ENCODE data around the gene ANO1.

The ANO1 gene

DNA sequence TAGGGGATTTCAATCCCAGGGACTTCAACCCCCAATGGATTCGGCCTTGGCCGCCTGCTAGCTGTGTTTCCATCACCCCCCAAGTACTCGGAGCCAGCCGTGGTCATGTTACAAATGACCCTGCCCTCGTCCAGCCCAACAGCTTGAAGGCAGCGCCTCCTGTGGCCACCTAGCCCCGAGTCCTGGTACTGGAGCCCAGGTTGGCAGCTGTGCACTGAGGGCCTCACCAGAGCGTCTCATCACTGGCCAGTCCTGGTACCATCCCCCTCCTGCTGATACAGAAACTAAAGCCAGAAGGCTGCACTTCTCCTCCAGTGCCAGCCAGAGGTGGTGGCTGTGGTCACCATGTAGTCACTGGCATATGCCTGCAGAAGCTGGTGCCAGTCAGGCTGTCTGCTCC, 80.1 kb downstream of the ANO1 start:
- Histone ChIP-seq H4K20me1 (ENCODE audit: low read depth, low read length) (no peaks in the 10 kb centered on the region), H3K79me2 (ENCODE audit: insufficient read depth, low read length) (no peaks in the 10 kb centered on the region), H3K4me3 (ENCODE audit: insufficient read depth, low read length, poor library complexity, severe bottlenecking) (no peak overlapping the region), H3K27me3 (ENCODE audit: low read length) (no peaks in the 10 kb centered on the region), H3K9ac (ENCODE audit: low read length) (no peak overlapping the region), H3K4me2 (ENCODE audit: low read depth, low read length, poor library complexity, severe bottlenecking) (no peak overlapping the region), H3F3A (ENCODE audit: insufficient read depth) (no peaks in the 10 kb centered on the region), H3K27ac (ENCODE audit: low read depth, low read length) (no peak overlapping the region), H3K36me3 (ENCODE audit: low read length) (no peaks in the 10 kb centered on the region), H3K9me2 (replicated peaks; ENCODE audit: insufficient read depth, low read length) (no peaks in the 10 kb centered on the region), H2AFZ (ENCODE audit: low read depth, low read length, severe bottlenecking) (no peak overlapping the region), H3K9me3 (ENCODE audit: insufficient read depth, low read length) (no peaks in the 10 kb centered on the region)
- TF ChIP-seq, protein P1, sequence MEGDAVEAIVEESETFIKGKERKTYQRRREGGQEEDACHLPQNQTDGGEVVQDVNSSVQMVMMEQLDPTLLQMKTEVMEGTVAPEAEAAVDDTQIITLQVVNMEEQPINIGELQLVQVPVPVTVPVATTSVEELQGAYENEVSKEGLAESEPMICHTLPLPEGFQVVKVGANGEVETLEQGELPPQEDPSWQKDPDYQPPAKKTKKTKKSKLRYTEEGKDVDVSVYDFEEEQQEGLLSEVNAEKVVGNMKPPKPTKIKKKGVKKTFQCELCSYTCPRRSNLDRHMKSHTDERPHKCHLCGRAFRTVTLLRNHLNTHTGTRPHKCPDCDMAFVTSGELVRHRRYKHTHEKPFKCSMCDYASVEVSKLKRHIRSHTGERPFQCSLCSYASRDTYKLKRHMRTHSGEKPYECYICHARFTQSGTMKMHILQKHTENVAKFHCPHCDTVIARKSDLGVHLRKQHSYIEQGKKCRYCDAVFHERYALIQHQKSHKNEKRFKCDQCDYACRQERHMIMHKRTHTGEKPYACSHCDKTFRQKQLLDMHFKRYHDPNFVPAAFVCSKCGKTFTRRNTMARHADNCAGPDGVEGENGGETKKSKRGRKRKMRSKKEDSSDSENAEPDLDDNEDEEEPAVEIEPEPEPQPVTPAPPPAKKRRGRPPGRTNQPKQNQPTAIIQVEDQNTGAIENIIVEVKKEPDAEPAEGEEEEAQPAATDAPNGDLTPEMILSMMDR (IDR thresholded peaks at IDR 0.05; ENCODE audit: insufficient read depth, low read length, poor library complexity, severe bottlenecking): no peak
- no peak for TF ChIP-seq EZH2phosphoT487 (conservative IDR thresholded peaks at IDR 0.05; ENCODE audit: low read length)

- H3K9ac ChIP-seq (ENCODE audit: low read length): no peak overlapping the region
- H3F3A ChIP-seq (ENCODE audit: insufficient read depth): no peaks in the 10 kb centered on the region
- no peaks in the 10 kb centered on the region for H3K9me3 ChIP-seq (ENCODE audit: insufficient read depth, low read length)
- no peak overlapping the region for H3K4me2 ChIP-seq (ENCODE audit: low read depth, low read length, poor library complexity, severe bottlenecking)
- H3K27ac ChIP-seq (ENCODE audit: low read depth, low read length): no peak overlapping the region
- no peak for TF ChIP-seq EZH2phosphoT487 (conservative IDR thresholded peaks at IDR 0.05; ENCODE audit: low read length)
- TF ChIP-seq, protein P1 (IDR thresholded peaks at IDR 0.05; ENCODE audit: insufficient read depth, low read length, poor library complexity, severe bottlenecking): no peak
- H3K9me2 ChIP-seq (replicated peaks; ENCODE audit: insufficient read depth, low read length): no peaks in the 10 kb centered on the region
- H3K79me2 ChIP-seq (ENCODE audit: insufficient read depth, low read length): no peaks in the 10 kb centered on the region
- no peak overlapping the region for H2AFZ ChIP-seq (ENCODE audit: low read depth, low read length, severe bottlenecking)
- no peak overlapping the region for H3K4me3 ChIP-seq (ENCODE audit: insufficient read depth, low read length, poor library complexity, severe bottlenecking)
- no peaks in the 10 kb centered on the region for H3K27me3 ChIP-seq (ENCODE audit: low read length)
- no peaks in the 10 kb centered on the region for H3K36me3 ChIP-seq (ENCODE audit: low read length)
- no peaks in the 10 kb centered on the region for H4K20me1 ChIP-seq (ENCODE audit: low read depth, low read length)
Observed at GRCh38 chr11:70158757-70159389, 80.8 kb downstream of the ANO1 start.

DNA sequence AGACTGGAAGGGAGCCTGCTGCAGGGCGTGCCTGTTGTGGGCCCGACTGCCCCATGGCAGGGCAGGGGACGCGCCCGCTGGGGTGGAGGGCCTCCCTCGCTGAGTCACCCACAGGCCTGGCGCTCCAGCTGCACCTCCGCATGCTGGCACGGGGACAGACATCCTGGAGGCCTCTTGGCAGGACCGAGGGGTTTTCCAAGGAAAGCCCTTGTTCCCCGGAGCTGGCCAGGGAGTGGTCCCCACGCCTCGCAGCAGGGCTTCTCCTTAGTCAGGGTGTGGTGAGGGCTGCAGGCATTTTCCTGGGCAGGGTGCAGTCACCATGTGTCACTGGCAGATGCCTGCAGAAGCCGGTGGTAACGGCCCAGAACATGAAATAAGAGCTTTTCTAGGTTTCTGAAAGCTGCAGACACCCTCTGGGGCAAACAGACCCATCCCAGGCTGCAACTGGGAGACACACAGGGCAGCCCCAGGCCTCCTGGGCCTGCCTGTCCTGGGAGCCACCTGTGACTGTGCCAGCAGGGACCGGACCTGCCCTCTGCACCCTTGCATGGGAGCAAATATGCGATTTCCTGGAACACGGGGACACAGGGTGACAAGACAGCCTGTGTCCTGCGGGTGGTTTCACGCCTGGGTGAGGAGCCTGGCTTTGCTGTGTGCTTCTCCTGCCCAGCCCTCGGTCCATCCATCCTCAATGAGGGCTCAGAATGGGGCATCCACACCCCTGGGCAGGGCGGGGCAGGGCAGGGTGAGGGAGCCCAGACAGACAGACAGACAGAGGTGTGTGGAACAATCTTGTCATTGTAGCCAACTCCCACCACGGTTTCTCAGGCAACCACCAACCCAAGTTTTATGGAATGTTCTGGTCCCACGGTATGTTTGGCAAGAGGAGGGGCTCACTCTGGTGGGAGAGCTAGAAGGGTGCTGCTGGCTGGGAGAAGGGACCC, 81.8 kb downstream of the ANO1 start:
- Histone ChIP-seq H3K27ac (ENCODE audit: low read depth, low read length) (no peak overlapping the region), H3K27me3 (ENCODE audit: low read length) (no peaks in the 10 kb centered on the region), H3K36me3 (ENCODE audit: low read length) (no peaks in the 10 kb centered on the region), H3K9ac (ENCODE audit: low read length) (no peak overlapping the region), H2AFZ (ENCODE audit: low read depth, low read length, severe bottlenecking) (no peak overlapping the region), H4K20me1 (ENCODE audit: low read depth, low read length) (no peaks in the 10 kb centered on the region), H3K9me2 (replicated peaks; ENCODE audit: insufficient read depth, low read length) (no peaks in the 10 kb centered on the region), H3F3A (ENCODE audit: insufficient read depth) (no peaks in the 10 kb centered on the region), H3K4me3 (ENCODE audit: insufficient read depth, low read length, poor library complexity, severe bottlenecking) (no peak overlapping the region), H3K9me3 (ENCODE audit: insufficient read depth, low read length) (no peaks in the 10 kb centered on the region), H3K79me2 (ENCODE audit: insufficient read depth, low read length) (no peaks in the 10 kb centered on the region), H3K4me2 (ENCODE audit: low read depth, low read length, poor library complexity, severe bottlenecking) (no peak overlapping the region)
- TF ChIP-seq, protein P1 (IDR thresholded peaks at IDR 0.05; ENCODE audit: insufficient read depth, low read length, poor library complexity, severe bottlenecking): no peak
- no peak for TF ChIP-seq EZH2phosphoT487 (conservative IDR thresholded peaks at IDR 0.05; ENCODE audit: low read length)

Measured in SU-DHL-6 (cell line).